KBM-7 (cell line): ENCODE results near the gene NALCN.
A peak's percentile ranks its signal among the peaks of the same experiment; 100 is the strongest.

ENCODE experiments used
- DNase-seq: peaks from one replicate; pipeline ENCODE4 v3.0.0-alpha.2; 2015
- in situ Hi-C: fragments of 300-500 bp; cut with MboI; formaldehyde crosslinking; loops from 2 replicates; pipeline ENCODE4 v1.14.3; 2020; ENCODE audit warnings: low sequenced_read_pairs, low pct_unique_long_range_greater_than_20kb, mixed read lengths

NALCN gene

DNA sequence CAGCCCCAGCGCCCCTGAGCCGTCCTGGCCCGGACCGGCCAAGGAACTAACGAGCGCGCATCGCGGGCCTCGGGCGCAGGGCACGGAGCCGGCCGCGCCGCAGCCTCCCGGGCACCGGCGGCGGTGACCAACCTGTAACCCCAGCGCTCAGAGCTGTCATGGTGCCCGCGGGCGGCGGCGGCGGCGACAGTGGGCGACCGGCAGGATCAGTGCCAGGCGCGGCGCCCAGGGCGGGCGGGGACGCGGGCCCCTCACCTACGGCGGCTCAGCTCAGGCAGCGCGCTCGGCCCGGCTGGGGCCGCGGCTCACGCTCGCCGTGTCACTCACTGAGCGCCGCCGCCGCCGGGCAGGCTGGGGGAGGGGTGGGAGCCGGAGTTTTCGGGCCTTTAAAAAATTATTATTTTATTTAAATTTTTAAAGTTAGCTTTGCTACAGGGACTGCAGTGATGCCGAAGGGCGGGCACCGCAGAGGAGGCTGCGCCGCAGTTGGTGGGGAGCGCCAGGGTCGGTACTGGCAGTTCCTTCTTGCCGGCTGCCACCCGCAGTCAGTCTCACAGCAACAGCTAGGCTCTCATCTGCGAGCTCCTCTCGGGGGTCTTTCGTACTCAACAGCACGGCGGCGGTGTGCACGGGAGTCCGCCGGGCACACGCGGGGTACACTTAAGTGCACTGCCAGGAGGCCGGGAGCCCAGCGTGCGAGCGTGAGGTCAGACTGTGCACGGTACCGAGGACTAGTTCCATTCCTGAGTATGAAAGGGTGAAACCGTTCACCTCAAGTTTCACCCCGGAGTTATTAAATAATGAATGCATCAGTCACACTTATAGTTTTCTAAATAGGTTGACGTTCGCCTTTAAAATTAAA is at the start of gene NALCN:
TSS of gene NALCN (minus strand) at position 328 of the 862 bp plus-strand sequence. CDS start 17,382 bp downstream, outside the sequence.
- no peak for DNase-seq
- in situ Hi-C loops = no loop called here

DNA sequence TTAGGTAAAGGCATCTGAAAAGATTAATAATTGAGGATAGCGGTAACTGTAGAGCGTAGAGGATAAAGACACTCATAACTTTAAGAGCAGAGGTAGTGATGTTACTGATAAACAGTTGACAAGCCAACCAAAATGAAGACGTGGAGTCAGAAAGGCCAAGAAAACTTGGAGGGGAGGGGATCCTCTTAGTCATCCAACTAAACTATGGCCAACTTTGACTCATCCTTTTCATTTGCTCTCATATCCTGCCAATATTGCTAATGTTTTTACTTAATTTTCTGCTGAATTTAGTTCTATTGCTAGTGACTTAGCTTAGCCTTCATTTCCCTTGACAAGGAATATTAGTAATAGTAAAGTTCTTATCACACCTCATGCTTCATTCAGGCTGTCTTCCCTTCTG is 49.6 kb upstream of the NALCN start:
- in situ Hi-C loops = no loop called here
- DNase-seq = no peak

DNA sequence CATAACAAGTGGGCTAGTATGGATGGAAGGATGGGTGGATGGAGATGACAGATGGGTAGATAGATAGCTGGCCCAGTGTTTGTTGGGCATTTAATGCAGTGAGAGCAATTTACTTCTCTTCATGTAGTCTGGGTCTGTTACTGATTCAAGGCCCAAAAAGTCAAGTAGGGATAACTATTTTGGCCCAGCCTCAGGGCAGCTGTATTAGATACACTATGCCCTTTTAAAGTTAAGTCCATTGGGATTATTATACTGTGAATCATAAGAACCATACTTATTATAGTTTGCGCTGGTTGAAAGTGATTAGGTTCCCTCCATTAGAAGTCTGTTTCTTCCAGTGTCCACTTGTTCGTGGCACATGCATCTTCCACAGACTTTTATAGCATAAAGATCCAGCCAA is 40.9 kb upstream of the NALCN start:
- in situ Hi-C loops = no loop called here
- DNase-seq = no peak

DNA sequence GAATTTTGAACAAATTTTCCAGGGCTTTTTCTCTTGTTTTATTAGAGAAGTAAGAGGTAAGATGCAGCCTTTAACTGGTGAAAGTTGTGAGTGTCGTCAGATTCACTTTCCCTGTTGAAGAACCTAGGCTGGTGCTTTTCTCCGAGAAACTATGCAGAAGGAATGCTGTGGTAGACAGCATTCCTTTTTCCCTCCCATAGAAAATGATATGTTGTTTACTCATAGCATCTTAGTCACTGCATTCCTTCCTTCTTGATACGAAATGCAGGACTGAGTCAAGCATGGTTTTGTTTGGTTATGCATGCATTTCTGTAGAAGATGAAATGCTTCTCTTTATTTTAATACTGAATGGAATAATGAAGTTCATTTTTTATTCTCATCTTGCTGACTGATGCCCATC is 39.6 kb upstream of the NALCN start:
- in situ Hi-C loops = no loop called here
- no peak for DNase-seq

DNA sequence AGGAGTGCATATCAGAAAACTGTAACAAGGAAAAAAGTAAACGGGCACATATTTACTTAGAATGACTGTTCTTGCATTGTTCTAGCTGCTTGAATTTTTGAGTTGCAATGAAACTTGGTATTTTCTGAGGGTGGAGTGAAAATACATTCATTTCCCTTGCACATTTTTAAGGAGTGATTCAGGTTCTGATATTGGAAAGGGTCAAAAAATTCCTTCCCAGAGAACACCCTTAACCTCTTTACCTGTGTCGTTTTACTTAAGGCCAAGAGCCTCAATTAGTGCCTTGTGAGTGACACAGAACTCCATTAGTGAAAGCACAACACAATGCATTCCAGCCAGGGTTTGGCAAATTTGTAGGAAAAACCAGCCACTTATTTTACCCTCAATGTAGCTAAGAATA is 38.5 kb upstream of the NALCN start:
- in situ Hi-C loops = no loop called here
- no peak for DNase-seq

DNA sequence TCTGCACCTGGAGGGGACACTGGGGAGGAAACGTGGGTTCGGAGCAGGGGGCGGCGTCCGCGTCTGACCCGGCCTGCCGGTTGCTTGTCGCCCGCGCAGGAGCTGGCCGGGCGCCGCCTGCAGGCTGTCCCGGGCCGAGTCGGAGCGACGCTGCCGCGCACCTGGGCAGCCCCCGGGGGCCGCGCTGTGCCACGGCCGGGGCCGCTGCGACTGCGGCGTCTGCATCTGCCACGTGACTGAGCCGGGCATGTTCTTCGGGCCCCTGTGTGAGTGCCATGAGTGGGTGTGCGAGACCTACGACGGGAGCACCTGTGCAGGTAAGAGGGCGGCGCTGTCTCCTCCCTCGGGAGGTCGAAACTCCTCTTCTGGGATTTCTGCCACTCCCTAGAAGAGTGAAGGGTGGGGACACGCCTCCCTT is 37.5 kb upstream of the NALCN start:
- DNase-seq = no peak
- in situ Hi-C loops = no loop called here

DNA sequence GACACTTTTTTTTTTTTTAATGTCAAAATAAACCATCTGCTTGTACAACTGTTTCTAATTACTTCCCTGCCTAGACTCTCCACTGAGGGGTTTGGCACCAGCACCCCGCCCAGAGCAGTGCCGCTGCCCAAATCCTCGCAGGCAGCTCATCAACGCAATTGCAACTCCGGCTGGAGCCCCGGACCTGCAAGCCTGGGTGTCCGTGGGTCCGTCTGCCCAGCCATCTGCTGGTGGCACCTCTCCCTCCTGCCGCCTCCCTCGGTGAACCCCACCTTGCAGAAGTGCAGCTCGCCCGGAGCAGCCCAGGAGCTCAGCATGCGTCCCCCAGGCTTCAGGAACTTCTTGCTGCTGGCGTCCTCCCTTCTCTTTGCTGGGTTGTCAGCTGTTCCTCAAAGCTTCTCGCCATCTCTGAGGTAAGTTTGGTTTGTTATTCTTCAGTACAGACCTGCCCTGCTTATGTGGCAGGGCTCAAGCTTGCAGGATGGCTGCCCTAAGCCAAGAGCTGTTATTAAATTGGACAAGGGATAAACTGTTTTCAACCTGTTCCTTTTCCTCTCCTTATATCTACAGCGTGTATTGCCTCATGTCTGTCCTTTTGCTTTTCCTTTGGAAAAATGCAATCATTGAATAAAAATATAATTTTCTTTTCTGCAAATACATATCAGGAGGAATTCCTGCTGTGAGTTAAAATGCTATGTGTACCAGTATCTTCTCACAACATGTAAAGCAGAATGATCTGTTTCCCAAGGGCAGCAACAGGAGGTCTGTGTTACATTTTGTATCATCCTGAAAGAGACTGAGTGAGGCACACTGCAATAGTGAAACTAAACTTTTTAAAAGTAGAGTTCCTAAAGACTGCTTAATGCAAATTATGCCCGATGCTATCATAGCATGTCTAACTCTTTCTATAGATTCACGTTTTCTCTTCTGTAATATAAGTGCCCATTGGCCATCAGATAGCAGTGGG is 36.5 kb upstream of the NALCN start, which contains the start of gene ITGBL1:
TSS of gene ITGBL1 (plus strand) at position 157 of the 967 bp plus-strand sequence. CDS start at position 316, 159 bp downstream.
- no peak for DNase-seq
- in situ Hi-C loops = no loop called here

DNA sequence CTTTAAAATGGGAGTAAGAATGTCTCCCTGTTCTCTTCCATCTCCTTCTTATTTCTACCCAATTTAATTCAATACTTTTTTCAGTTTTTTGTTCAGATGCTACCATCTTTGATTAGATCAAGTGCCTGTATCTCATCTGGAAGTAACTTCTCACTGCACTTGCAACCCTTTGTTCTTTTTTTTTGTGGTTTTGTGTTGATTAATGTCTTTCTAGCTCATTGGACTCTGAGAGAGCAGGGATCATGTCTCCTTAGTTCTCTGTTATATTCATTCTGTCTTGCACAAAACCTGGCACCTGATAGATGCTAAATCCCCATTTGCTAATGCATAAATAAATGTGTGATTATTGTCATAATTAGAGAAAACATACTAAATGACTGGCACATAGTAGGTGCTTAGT is 35.3 kb upstream of the NALCN start:
- in situ Hi-C loops = no loop called here
- DNase-seq = no peak

DNA sequence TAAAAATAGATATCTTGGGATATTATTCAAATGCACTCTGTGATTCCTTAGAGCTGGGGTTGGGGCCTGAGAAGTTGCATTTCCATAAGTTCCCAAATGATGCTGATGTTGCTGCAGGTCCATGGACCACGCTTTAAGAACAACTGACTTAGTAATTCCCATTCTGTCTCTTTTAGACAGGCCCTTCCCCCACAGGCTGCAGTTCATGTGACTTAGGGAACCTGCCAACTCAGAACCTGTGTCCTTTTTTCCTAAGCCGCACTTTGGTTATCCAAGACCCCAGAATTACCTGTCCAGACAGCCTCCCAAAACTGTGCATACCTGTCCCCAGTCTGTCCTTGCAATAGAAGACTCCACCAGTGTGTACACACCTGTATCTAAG is 34.4 kb upstream of the NALCN start:
- no peak for DNase-seq
- in situ Hi-C loops = no loop called here

DNA sequence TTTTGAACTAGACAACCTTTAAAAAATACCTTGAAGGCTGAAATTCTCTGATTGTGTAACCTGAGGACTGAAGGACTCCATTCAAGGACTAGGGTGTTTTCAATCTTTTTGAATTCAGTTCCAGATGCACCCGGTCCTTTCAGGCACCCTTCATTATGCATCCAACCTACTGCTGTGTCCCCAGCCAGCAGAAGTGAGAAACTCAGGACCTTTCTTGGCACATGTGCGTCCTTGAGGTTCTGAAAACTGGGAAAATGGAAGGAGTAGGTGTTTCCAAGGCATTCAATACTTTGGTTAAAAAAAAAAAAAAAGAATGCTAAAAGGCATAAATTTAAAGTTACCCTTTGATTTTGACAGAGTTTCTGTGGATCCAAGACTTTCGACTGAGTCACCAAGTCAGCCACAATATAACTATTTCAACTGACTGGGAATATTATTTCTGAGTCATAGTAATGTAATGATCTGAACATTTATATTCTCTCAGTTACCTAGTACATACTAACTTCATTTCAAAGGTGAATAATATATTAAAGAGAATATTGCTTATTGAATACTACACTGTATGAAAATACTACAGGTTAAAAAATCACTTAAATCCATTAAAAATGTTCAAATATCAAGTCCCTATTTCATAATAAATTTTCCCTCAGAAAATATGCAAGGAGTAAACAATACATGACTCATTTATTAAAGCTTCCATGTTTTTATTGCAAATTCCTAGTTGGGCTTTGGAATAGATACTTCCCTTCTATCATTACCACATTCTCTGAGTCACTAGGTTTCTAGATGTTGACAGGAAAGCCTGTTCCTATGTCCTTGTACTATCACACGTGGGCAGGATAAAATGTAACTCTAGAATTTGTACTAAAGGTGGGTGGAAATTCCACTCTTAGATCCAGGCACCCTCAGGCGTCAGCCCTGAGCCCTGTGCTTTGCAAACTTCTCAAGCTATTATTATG is 33.8 kb upstream of the NALCN start:
- in situ Hi-C loops = no loop called here
- no peak for DNase-seq

DNA sequence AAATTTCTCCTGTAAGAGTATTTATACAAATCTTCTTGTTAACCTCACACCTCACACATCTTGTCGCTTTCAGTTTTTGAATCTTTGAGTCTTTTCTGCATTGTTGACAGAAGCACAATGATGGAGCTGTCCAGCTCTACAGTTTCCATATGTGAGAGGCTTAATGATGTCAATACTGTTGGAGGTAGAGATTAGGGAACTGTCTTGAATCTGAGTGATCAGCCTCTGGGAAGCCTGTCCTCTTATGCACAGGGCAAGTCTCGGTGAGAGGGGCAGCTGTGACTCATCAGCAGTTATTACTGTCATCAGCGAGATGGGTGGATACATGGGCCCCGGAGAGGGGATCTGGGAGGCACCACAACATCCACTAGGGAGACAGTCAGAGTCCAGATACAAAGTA is 31.5 kb upstream of the NALCN start:
- in situ Hi-C loops = no loop called here

DNA sequence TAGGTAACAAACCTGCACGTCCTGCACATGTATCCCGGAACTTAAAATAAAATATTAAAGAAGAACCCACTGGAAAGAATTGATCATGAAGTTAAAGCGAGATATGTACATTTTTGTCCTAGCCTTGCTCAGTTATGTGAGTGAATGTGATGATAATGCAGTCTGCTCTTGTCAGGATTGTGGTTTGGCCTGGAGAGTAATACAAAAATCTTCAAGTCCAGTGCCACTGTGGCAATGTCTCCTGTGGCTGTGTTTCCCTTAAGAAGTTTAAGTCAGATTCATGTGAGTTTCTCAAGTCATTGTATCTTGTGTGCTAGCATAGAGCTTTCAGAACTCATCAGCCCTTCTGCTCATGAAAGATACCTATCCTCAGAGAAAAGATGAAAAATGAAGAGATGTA is 18.2 kb upstream of the NALCN start:
- DNase-seq = no peak

More for the DNA sequence above, 31.5 kb upstream of the NALCN start:
- DNase-seq = no peak

DNA sequence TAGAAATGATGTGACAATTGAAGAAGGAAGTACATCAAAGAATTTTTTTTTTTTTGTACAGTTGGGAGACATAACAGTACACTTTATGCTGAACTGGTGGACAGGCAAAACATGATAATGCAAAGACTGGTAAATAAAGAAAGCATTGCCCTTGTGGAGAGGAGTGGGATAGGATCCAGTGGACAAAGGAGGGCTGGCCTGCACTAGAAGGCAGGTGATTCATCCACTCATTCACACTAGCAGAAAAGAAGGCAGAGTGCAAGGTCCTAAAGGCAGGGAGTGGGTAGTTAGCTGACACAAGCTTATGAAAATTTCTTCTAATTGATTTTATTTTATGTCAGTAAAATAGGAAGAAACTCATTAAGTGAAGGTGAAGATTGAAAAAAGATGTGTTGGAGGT is 17.6 kb upstream of the NALCN start:
- in situ Hi-C loops = no loop called here
- no peak for DNase-seq

More for the DNA sequence above, 18.2 kb upstream of the NALCN start:
- in situ Hi-C loops = no loop called here

DNA sequence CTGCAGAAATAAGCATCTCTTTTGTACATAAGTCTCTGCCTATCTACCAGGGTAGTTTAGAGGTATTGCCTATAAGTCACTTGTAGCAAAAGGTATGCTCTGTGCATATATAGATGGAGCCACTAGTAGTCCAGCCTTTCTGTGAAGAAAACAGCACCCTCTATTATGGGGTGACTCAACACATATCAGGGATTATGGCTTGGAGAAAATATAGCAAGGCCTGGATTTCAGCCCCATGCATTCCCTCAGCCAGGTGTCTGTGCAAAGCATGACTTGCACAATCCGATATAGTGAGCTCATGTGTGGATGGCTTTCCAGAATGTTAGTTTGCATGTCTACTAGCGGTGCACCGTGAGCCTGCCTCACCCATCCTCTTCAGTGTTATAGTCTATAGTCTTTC is 13.4 kb upstream of the NALCN start:
- in situ Hi-C loops = no loop called here
- DNase-seq = no peak

DNA sequence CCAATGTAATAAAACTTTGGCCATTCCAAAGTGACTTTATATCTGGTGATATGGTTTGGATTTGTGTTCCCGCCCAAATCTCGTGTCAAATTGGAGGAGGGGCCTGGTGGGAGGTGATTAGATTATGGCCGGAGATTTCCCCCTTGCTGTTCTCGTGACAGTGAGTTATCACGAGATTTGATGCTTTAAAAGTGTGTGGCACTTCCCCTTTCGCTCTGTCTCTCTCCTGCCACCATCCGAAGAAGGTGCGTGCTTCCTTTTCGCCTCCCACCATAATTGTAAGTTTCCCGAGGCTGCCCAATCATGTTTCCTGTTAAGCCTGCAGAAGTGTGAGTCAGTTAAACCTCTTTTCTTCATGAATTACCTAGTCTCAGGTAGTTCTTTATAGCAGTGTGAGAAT is 9.3 kb upstream of the NALCN start:
- peak; percentile 35 for DNase-seq
- in situ Hi-C loops = no loop called here

DNA sequence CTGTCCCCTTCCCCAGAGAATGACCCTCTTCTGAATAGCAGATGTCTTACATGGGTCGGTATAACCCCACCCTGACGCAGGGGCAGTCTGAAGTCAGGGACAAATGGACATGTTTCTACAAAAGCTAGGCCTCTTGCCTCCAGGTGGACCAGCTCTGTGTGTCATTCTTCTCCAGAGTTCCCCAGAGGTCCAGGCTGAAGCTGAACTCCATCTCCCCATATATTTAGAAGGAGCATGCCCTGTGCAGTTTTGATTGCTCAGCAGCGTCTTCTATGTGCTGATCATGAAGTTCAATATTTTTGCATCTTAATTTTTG is 8.8 kb upstream of the NALCN start:
- in situ Hi-C loops = no loop called here
- no peak for DNase-seq

DNA sequence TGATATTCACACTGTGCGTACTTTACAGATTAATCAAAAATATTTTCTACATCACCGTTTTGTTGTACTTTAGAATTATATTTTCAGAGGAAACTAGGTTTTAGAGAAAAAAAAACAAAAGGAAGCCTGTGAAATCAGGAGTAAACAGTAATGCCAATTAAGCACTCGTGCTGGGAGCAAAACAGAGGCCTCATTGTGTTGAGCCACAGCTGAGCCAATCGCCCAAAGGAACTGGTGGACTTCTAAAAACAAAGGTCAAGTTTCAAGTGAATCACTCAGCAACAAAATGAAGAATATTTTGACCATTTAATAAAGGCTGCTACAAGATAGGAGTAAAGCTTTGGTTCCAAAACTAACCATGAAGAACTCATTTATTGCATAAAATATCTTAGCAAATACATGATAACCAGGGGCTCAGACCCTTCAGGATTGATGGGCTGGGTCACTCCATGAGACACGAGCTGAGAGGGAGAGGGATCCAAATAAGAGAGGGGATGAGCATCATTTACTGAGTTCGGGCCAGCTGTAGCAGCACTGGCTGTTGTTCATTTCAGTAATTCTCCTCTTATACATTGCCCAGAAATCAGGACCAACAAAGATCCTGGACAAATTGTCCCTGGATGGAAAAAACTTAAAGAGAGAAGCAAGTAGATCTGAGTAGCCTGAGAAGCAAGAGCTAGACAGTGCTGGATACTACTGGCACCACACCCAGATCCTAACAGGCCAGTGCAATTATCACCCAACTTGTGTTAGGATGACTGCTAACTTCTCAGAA is 8.3 kb upstream of the NALCN start:
- no peak for DNase-seq
- in situ Hi-C loops = no loop called here

DNA sequence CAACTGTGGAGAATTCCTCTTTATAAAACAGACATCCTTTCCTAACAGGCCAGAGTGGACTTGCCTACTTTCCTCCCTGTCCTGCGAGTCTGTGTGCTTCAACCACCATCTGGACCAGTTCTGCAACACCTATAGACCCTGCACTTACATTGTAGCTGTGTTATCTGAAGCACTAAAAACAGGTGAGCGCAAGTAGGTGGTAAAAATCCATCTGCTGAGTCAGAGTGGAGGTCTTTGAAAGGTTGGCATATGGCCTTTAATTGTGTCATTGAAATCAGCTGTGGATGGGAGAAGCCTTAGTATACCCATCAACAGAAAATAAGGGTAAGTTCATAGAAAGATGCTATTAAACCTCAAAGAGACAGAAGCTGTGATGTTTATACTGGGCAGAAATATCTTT is 7.6 kb upstream of the NALCN start:
- in situ Hi-C loops = no loop called here
- no peak for DNase-seq
